Epidermal melanocyte (primary cell): ENCODE results near the gene ADIPOR2.
A peak's percentile ranks its signal among the peaks of the same experiment; 100 is the strongest.

ENCODE experiments used
- DNase-seq: peaks from one replicate; pipeline ENCODE4 v3.0.0; 2011; ENCODE audit warnings: low spot score; ENCODE audit not compliant: insufficient read length

ADIPOR2 gene

DNA sequence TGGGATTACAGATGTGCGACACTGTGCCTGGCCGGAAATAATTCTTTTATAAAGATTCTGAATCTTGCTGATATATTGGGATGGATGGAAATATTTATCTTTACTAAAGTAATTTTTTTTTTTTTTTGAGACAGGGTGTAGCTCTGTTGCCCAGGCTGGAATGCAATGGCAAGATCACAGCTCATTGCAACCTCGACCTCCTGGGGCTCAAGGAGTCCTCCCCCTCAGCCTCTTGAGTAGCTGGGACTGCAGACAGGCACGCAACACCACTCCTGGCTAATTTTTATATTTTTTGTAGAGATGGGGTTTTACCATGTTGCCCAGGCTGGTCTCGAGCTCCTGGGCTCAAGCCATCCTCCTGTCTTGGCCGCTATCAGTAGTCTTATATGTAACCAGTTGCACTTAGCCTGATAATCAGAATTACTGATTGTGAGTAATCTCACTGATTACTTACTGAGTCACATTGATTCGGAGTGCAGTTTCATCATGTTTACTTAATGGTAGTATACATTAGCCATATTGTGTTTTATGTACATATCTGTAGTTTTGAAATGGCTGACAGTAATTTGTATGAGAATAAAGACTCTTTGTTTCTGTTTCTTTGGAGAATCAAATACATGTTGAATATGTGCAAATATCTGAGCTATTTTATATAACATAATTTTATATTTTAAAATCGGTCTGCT is 79.1 kb downstream of the ADIPOR2 start:
- no peak for DNase-seq

DNA sequence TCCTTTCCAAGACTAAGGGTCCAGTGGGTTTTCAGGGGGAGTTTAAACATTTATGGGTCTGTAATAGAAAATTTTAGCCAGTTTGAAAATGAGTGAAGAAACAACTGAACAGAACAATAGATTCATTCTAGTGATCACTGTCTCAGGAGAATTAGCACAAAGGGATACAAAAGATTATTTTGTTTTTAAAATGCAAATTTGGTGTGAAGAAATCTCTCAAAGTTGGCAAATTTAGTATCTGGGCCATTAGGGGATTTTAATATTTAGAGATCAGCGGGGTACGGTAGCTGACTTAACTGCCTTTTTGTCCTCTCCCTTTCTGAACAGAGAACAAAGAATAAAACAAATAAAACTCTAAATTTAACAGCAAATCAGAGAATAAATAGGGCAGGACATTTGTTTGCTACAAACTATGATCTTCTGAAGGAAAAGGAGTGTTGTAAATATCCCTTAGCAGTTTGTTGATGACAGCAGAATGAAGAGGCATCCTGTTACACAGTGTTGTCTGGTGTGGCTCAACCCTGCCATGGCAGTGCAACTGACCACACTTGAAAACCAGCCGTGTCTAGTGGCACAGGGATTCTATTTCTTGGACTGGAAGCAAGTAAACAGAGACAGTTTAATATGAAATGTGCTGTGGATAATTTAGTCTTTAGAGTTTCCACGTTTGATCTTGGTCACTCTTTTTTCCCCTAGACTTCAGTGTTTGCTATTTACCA is 83.2 kb downstream of the ADIPOR2 start:
- no peak for DNase-seq

DNA sequence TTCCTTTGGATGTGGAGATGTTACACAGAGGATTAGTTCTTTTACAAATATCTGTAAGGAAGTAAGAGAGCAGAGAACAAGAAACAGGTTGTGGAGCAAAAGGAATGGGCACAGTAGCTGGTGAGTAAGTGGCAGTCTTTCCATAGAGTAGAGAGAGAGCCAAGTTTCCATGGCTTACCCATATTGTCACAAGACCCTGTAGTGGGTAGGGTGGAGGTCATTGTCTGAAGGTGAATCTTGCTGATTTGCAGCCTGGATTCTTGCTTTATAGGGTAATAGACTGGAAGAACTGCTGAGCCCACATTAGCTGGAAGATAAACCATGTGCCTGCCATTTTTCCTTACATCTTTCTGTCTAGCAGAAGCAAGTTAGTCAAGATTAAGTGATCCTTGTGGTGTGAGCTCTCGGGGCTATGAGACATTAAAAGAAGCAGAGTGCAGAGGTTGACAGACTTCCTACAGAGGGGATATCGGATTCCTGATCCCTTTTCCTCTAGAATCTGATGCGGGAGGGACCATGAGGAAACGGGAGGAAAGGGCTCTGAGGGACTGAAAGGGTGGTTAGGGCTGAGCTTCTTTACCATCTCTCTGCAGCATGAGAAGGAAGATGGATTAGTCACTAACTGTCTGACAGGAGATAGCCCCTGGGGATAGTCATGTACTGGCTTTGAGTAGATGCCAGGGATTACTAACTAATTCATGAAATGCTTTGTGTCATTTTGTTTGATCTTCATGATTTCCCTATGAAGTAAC is 85.5 kb downstream of the ADIPOR2 start:
- peak; percentile 62 for DNase-seq

DNA sequence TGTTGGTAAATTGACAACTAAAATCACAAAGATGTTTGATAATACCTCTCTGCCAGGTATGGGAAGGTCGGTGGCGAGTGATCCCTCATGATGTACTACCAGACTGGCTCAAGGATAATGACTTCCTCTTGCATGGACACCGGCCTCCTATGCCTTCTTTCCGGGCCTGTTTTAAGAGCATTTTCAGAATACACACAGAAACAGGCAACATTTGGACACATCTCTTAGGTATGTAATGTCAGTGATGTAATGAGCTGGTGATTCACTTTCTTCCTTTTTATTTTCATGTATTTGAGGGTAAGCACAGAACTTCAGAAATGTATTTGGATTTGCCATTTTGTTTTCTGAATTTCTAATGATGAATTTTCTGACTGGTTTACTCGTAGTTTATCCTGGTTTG is 86.9 kb downstream of the ADIPOR2 start:
- DNase-seq = no peak

DNA sequence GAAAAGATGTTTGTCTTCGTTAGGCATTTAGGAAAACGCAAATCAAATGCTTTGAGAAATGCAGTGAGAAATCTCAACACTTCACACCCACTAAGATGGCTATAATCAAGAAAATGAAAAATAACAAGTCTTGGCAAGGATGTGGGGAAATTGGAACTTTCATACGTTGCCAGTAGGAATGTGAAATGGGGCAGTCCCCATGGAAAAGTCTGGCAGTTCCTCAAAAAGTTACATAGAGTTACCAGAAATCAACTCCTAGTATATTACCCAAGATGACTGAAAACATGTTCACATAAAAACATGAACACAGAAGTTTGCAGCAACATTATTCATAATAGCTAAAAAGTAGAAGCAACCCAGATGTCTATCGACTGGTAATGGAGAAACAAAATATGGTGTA is 88.0 kb downstream of the ADIPOR2 start:
- no peak for DNase-seq

DNA sequence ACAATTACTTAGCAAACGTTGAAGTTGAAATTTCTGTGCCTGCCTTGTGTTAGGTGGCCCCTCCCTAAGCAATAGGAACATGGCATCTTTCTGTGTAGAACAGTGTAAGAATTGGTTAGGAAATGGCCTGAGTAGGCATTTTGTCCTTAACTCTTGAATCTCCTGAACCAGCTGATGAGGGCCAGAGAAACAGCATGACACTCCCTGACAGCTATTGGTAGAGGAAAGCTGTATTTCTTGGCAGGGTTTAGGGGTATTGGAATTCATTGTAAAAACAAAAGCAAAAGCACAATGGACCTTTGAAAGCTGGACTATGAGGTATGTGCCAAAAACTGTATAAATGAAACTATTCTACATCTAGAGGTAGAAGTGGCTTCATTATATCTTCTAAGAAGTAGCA is 88.9 kb downstream of the ADIPOR2 start:
- no peak for DNase-seq

DNA sequence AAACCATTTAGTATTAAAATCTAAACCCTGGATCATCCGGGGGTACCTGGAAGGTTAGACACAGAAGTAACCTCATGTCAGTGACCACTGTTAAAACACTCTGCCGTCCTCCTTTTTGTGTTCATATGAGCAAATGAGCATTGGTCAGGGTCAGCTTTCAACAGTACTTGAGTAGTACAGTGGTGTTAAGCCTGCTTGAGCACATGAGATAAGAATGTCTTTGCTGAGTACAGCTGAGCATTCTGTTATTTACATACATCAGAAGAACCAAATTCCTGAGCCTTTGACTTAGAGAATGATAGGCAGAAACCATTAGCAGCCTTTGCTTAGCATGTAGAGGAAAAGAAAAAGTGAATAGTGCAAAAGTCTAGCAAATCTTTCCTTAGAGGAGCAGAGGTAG is 90.9 kb downstream of the ADIPOR2 start:
- DNase-seq = no peak

DNA sequence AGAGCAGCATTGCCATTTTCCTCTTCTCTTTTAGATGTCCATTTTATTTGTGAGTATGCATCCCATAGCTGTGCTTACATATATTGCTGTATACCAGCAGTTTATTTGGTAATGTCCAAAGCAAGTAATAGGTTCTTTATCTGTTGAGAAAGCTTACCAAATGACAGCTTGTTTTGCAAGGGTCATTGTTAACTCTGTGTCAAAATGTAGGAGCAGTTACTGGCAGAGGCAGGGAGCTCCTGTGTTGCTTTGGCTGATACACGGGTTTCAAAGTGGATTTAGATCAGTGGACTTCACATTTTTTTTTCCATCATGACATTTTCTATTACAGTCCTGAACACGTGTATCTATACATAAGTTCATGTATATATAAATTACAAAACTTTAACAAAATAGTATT is 91.3 kb downstream of the ADIPOR2 start:
- no peak for DNase-seq

DNA sequence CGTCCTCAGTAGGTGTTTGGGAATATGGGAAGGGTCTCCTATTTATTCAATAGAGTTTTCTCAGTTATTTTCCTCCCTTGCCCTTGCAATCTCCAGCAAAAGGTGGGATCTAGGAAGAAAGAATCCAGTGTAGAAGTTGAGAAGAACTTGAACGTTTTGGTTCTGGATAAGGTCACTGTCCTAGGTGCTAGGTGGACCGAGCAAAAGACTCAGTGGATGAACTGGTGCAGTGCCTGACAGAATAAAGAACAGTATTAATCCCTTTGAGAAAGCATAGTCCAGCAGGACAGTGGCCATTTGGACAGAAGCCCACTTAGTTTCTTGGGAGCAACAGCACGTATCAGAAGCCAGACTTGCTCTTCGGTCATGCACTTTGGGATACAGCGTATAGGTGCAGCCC is 96.8 kb downstream of the ADIPOR2 start:
- no peak for DNase-seq

DNA sequence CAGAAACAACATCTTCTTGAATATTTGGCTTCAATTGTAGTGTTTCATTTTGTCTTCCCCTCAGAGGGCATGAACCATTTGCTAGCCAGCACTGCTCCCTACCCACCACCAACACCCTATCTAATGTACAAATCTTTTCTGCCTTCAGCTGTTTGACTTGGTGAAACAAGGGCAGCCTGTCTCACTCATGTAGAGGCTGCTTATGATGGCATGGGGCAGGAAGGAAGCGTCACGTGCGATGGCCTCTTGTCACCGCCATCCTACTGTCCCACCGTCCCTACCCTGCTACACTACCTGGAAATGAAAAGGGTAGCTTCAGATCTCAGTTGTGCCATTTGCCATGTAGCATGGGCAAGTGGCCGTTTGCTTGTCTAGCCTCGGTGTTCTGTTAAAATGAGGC is 99.6 kb downstream of the ADIPOR2 start:
- no peak for DNase-seq

DNA sequence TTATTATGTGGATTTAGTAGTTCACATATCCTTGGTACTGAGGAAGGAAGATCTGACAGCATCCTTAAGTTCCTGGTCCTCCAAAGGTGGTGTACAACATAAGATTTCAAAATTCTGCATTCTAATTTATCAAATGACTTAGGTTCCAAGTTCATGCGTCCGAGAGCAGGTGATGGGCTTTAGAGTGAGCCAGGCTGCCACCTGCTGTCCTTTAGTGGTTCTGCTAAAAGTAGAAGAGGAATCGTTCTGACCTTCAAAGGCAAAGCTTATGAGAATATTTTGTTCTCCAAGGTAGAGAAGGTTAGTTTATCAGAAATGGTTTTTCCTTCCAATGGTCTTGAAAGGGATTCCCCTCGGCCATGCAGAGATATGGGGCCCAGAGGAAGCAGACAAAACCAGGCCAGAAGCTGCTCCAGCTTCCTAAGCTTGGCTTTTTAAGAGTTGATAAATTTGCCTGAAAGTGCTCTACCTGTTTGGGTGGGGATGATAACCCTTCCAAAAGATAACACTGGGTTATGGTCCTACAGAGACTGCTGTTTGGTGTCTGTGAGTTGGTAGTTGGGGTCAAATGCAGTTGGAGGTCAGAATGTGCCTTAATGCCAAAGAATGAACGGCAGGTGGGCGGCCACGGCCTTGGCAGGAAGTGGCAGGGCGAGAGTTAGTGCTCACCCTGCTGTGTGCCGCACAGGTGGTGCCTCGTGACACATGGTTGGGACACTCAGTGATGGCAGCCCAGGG is 100.4 kb downstream of the ADIPOR2 start:
- peak; percentile 62 for DNase-seq

DNA sequence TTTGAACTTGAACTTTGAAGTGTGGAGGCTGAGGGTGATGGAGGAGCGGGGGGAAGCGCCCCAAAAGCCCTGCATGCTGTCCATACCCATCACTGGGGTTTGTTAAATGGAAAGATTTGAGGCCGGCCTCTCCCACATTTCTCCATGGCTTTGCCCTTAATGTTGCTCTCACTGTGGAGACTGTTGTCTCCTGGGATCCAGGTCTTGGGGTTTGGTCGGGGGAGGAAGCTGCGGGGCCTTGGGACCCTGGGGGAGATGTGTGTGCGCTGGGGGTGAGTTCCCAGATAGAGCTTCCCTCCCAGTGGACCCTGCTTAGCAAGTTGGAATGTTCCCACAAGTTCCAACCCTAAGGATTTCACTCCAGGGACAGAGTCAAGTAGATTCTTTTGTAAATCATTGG is 101.5 kb downstream of the ADIPOR2 start:
- DNase-seq = no peak

DNA sequence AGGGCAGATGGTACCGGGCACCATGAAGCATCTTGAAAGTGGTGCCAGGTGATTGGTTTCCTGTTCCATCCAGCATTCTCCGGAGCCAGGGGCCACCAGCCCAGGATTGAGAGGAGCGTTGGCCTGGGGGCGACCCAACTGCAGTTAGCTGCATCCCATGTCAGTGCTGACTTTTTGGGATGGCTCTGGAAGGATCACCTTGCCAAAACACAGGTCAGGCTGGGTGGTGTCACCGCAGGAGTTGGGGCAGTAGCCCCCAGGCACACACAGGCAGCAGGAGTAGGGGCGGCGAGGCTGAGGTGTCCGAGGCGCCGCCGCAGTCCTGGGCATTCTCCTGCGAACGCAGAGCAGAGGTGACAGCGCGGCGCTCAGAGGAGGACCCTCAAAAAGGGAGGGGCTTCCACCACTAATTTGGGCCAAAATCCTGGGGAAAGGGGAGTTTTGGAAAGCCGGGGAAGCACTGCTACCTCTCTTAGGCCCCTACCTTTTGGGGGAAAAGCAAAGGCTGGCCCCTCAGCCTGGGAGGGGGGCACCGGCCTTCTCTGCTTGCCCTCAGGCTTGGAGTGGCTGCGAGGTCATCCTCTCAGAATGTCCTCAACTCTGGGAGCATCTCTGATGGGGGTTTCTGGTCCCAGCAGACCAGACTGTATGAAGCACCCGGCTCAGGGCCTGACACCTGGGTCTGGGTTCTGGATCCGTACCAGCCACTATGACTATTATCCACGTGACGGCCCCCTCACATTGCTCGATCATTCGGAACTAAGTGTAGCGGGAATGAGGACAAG is 102.7 kb downstream of the ADIPOR2 start:
- no peak for DNase-seq

DNA sequence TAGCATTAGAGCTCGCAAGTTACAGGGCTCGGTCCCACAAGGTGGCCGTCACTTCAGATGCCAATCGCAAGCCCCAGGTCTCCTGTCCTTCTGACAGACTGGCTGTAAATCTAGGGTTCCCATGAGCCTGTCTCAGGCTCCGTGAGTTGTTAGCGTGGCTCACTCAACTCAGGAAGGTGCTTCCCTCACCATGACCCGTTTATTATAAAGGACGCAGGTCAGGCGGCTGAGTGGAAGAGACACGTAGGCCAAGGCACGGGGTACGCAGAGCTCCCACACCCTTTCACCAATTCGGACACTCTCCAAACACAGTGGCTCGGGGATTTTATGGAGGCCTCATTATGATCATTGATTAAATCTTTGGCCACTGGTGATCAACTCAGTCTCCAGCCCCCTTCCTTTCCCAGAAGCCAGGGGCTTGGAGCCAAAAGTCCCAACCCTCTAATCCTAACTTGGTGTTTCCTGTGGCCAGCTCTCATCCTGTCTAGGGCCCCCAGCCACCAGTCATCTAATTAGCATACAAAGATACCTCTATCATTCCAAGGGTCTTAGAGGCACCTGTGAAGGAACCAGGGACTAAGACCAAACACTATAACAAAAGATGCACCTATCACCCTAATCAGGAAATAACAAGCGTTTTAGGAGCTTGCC is 103.7 kb downstream of the ADIPOR2 start:
- no peak for DNase-seq

DNA sequence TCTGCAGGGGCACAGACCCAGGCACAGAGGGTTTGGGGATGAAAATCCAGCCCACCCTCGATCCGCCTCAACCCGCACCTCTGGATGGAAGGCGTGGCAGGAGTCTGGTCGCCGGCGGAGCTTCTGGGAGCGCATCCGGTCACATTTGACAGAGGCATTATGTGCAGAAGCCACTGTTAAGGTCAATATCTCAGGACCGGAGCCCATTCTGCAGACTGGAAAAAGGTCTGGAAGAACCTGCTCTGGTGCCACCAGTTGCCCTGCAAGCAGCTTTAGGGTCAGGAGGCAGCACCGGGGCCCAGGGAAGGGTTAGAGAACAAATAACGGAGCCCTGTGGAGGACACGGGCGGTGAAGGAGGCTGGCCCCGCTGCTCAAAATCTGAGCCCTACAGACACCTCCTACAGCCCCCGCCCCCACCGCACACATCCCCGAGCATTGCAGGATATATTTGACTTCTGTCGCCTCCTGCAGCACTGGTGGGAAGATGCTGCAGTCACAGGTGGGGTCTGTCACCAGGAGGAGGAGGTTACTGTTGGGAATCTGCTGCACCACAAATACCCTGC is 104.4 kb downstream of the ADIPOR2 start:
- DNase-seq = no peak

DNA sequence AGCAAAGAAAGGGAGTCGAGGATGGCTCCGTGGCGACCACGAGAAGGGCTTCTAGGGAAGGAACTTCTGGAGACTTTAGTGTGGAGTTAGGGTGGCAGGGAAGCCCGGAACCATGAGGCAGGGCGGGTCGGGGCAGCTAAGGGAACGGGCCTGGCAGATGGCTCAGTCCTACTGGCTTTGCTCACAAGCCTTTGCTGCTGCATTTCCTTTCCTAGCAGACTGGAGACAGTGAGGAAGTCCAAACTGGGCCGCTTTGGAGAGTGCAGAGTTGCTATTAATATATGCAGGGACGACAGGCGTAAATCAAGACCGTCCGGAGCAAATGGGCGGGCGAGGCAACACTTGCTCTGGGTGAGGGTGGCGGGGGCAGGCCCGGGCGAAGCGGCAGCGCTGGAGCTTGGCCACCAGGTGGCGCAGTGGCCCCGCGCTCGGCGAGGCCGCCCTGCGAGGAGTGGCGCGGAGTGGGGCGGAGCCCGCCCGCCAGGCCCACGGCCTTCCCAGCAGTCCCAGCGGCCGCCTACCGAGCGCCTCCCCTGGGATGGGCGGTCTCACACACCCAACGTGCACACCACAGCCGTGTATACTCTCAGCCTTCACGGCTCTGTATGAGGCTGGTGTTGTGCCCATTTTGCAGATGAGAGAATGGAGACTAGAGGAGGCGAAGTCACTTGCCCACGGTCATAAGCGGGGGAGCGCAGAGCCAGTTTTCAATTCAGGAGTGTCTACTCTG is 105.1 kb downstream of the ADIPOR2 start:
- peak; percentile 85 for DNase-seq

DNA sequence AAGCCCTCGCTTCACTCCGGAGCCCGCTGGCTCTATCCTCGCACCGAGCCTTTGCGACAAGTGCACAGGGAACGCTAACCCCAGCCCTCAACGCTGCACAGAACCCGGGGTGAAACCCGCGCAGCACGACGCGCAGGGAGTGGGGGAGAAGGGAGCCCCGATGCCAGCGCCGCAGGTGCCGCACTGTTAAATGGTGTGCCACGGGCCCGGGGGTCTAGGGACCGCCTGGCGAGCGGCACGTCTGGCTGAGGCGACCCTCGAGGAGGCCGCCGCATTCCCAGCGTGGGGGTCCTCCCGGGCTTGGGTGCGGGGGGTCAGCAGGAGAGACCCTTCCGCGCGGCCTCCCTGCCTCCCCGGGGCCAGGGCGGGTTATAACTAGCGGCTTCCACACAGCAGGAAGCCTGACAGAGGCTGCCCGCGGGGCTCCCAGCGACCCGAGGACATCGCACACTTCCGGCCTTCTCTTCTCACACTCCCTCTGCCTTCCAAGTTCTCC is 105.7 kb downstream of the ADIPOR2 start:
- no peak for DNase-seq

DNA sequence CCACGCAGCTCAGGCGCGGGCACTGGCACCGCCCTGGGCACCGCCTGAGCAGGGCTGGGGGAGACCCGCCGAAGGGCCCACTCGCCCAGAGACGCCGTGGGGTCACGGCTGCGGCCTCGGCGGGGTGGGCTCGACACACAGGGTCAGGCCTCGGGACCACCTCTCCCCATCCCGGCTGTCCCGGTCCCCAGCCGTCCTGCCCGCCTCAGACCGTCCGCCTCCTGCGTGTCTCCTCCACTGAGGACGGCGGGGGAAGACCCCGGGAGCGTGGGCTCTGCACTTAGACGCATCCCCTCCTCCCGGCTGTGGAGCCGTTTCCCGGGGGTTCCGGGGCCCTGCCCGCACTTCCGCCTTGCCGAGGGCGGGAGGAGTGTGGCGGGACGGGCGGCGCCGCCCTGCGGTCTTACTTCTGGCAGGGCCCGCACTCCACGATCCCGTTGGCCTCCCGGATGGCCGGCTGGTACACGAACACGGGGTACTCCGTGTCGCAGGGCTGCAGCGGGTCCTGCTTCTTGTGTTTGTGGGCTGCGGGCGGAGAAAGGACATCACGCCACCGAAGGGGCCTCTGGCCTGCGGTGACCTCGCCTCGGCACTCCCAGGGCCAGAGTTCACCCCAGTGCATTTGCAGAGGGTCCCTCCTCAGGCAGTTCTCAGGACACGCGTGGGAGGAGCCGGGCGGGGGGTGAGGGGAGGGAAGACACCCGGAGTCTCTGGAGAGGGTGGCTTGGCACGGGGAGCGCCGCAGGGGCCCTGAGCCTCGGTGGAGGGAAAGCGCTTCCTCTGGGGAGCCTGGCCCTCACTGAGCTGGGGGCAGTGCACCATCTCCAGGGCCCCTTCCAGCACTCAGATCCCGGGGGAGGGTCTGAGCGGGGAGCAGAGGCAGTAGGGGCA is 106.4 kb downstream of the ADIPOR2 start:
- no peak for DNase-seq
